Lower leg skin (tissue), 4 donors: Measurements from ENCODE around the gene MAP3K15. TPM values are rescaled to one million over a fixed set of nuclear protein-coding genes. Genes with fewer than 3 reads are reported as not detected.

ENCODE experiments used
- DNase-seq, 2 donors: peaks; one replicate each; pipeline ENCODE4 v3.0.0-alpha.2; 2019; ENCODE audit warnings: low spot score in 2 of 2
- H3K4me3 ChIP-seq: fragments of 200-600 bp; sonication (generic); 2 replicates; pipeline ENCODE4 v1.5.1; 2017; ENCODE audit warnings: mild to moderate bottlenecking, low read depth; ENCODE audit not compliant: poor library complexity, severe bottlenecking
- POLR2A ChIP-seq, 2 donors: fragments of 450-650 bp; IDR thresholded peaks; one replicate each; pipeline ENCODE4 v1.6.1; 2016 to 2017; ENCODE audit warnings: antibody characterized with exemption in 2 of 2, mild to moderate bottlenecking in 1 of 2, moderate library complexity in 1 of 2
- WGBS, 2 donors: methylation state at CpG; one replicate each; pipeline ENCODE4 v1.1.5; 2018; 5-methylcytosine and 5-hydroxymethylcytosine counted together
- intact Hi-C: fragments of 100-400 bp; cut with DNase I; formaldehyde crosslinking; loops from one replicate; pipeline ENCODE4 v1.15.0; 2023; ENCODE audit warnings: low total_unique reads
- total RNA-seq, 4 donors: library from RNA; depleted of rRNA; stranded (reverse); fragments of >200 nt; gene quantifications; one replicate each; pipeline ENCODE4 v1.1.0, GENCODE V29; 2016
- TF ChIP-seq, protein P1 (sequence below), 3 donors: fragments of 450-650 bp; IDR thresholded peaks; one replicate each; pipeline ENCODE4 v1.5.1; 2016; ENCODE audit warnings: antibody characterized with exemption in 3 of 3, mild to moderate bottlenecking in 3 of 3, moderate library complexity in 2 of 3

Gene MAP3K15
- total RNA-seq, 4 donors from 2014 or later: 0.11 to 0.15 TPM; not detected in 2

DNA sequence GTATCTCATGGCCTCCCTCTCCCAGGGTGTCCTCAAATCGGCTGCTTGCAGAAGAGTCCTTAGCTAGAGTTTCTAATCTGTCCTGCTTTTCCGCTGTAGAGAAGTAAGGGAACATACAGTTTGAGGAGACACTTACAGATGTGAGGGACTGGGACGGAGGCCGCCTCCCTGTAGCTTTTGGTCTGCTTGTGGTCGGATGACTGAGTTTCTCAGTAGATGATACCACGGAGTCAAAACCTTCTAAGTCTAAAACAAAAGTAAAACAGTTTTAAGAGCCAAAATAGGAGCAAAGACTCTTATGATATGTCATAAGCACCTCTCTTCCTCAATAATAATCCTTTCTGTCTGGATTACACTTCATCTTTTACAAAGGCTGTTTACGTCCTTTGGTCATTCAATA is 34.5 kb upstream of the MAP3K15 start:
- 85 to 98% methylated on average over 7 of the region's 7 CpGs for WGBS, 2 donors
- no peak for DNase-seq
- TF ChIP-seq POLR2A (IDR thresholded peaks at IDR 0.05): no peak
- TF ChIP-seq, protein P1, sequence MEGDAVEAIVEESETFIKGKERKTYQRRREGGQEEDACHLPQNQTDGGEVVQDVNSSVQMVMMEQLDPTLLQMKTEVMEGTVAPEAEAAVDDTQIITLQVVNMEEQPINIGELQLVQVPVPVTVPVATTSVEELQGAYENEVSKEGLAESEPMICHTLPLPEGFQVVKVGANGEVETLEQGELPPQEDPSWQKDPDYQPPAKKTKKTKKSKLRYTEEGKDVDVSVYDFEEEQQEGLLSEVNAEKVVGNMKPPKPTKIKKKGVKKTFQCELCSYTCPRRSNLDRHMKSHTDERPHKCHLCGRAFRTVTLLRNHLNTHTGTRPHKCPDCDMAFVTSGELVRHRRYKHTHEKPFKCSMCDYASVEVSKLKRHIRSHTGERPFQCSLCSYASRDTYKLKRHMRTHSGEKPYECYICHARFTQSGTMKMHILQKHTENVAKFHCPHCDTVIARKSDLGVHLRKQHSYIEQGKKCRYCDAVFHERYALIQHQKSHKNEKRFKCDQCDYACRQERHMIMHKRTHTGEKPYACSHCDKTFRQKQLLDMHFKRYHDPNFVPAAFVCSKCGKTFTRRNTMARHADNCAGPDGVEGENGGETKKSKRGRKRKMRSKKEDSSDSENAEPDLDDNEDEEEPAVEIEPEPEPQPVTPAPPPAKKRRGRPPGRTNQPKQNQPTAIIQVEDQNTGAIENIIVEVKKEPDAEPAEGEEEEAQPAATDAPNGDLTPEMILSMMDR (IDR thresholded peaks at IDR 0.05): no peak
- no peak overlapping the region for H3K4me3 ChIP-seq
- intact Hi-C loops: loop anchor here (10.0 kb wide), 1 partner anchor 335 kb away; the partner anchor contains the start of gene SH3KBP1

DNA sequence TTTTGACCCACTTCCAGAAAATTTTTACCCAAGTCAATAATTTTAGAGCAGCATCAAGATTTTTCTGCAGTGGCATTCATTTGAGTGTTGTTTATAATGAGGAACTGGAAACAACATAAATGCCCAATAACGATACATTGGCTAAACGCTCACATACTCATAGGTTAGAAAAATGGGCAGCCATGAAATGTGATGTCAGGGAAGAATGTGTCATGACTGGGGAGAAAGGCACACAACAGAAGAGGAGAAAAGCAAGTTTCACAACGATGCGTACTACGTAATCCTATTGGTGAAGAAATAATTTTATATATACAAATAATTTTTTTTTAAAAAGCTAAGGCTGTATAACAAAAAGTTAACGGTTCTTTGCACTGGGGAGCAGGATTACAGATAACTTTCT is 33.6 kb upstream of the MAP3K15 start:
- no peak for DNase-seq
- H3K4me3 ChIP-seq: no peak overlapping the region
- WGBS, 2 donors: 86 to 91% methylated on average over 6 of the region's 6 CpGs
- intact Hi-C loops: loop anchor here (10.0 kb wide), 1 partner anchor 336 kb away; the partner anchor contains the start of gene SH3KBP1
- TF ChIP-seq, protein P1 (IDR thresholded peaks at IDR 0.05): no peak
- TF ChIP-seq POLR2A (IDR thresholded peaks at IDR 0.05): no peak

GRCh38 chrX:19548279-19548678 is 33.0 kb upstream of the MAP3K15 start:
- no peak overlapping the region for H3K4me3 ChIP-seq
- TF ChIP-seq POLR2A (IDR thresholded peaks at IDR 0.05): no peak
- TF ChIP-seq, protein P1 (IDR thresholded peaks at IDR 0.05): no peak
- intact Hi-C loops: loop anchor here (10.0 kb wide), 1 partner anchor 337 kb away; the partner anchor contains the start of gene SH3KBP1
- no peak for DNase-seq
- 47 to 84% methylated on average over 2 of the region's 2 CpGs for WGBS, 2 donors

- WGBS, 2 donors: 81 to 91% methylated on average over 9 of the region's 9 CpGs
- intact Hi-C loops: loop anchor here (10.0 kb wide), 1 partner anchor 339 kb away; the partner anchor contains the start of gene SH3KBP1
- TF ChIP-seq, protein P1 (IDR thresholded peaks at IDR 0.05): no peak
- TF ChIP-seq POLR2A (IDR thresholded peaks at IDR 0.05): no peak
- no peak overlapping the region for H3K4me3 ChIP-seq
- peak in 1 of 2 donors; percentile 28 for DNase-seq
These were observed 30.3 kb upstream of the MAP3K15 start for GRCh38 chrX:19545651-19546050.

DNA sequence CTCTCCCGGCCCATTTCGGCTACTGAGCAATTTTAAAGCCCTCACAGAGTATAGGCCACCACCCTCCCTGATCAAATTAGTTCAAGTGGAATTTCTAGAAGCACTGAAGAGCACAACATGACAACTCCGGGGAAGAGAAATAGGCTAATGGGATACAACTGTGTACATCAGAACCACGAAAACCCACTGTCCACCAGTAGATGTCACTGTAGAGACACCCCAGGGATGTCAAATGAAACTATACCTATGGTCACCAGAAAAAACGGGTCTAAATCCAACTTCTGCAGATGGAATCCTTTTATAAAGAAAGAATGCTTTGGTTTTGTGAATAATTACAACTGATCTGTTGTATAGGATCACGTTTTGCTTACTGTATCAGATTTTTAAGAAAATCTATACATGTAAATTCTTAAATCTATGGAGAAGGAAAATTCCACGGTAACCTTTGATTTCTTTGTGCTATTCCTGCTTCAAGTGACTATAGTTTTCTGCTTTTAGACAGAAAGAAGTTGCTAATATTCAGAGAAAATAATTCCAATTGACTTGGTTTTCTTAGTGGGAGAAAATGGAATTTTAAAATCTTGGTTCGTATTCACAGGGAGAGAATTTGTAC is 29.5 kb upstream of the MAP3K15 start:
- TF ChIP-seq, protein P1 (IDR thresholded peaks at IDR 0.05): no peak
- TF ChIP-seq POLR2A (IDR thresholded peaks at IDR 0.05): no peak
- peak; percentile 15 to 36 for DNase-seq
- WGBS, 2 donors: 27 to 42% methylated on average over 8 of the region's 8 CpGs
- intact Hi-C loops: loop anchor here (10.0 kb wide), 1 partner anchor 340 kb away; the partner anchor contains the start of gene SH3KBP1
- no peak overlapping the region for H3K4me3 ChIP-seq
